ENCODE measurements around the gene MGA. TPM values are rescaled to one million over a fixed set of nuclear protein-coding genes. Genes with fewer than 3 reads are reported as not detected.

The MGA gene
- total and polyA plus RNA-seq, 4 donors: 2.7 to 86.2 (median 14.1) TPM

GRCh38 chr15:41648097-41648496 is 12.1 kb upstream of the MGA start:
- DNase-seq: no peak
- no peak overlapping the region for H3K27ac ChIP-seq (ENCODE audit: low read depth in 1 of 2, low read length in 1 of 2)
- H3K27me3 ChIP-seq (ENCODE audit: control insufficient read depth in 3 of 3, insufficient read depth in 3 of 3, low read length in 2 of 3): no peaks in the 10 kb centered on the region
- H3K4me1 ChIP-seq (ENCODE audit: control insufficient read depth in 5 of 5, insufficient read depth in 5 of 5, low read length in 5 of 5): no peaks in the 10 kb centered on the region
- H3K9me3 ChIP-seq (ENCODE audit: control insufficient read depth in 4 of 4, insufficient read depth in 3 of 4, low read length in 3 of 4): no peaks in the 10 kb centered on the region
- no peaks in the 10 kb centered on the region for H3K36me3 ChIP-seq (ENCODE audit: control insufficient read depth in 4 of 4, insufficient read depth in 4 of 4, low read length in 4 of 4)
- WGBS, 2 donors: 88 to 94% methylated on average over 1 of the region's 1 CpG
- no peak for TF ChIP-seq CTCF (IDR thresholded peaks at IDR 0.05; ENCODE audit: control extremely low read depth, extremely low read depth)
- no peak overlapping the region for H3K4me3 ChIP-seq
- no peak for ATAC-seq (ENCODE audit: insufficient read depth, low FRiP score)
- H3K9ac ChIP-seq (ENCODE audit: insufficient read depth in 1 of 2, low read length in 2 of 2): no peak overlapping the region

DNA sequence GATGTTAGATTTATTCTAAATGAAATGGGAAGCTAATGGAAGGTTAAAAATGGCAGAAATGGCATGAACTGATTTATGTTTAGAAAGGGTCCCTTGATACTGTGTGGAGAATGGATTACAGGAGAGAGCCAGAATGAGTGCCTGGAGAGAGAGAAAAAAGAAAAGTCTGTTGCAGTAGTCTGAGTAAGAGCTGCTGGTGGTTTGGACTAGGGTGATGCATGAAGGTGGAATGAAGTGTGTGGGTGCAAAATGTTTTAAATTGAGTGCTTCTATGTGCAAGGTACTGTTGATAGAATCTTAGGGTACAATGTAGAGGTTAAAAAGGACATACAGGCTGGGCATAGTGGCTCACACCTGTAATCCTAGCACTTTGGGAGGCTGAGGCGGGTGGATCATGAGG is 11.4 kb upstream of the MGA start:
- WGBS, 2 donors: 92 to 100% methylated on average over 1 of the region's 1 CpG
- no peak for DNase-seq
- no peak overlapping the region for H3K27ac ChIP-seq (ENCODE audit: low read depth in 1 of 2, low read length in 1 of 2)

DNA sequence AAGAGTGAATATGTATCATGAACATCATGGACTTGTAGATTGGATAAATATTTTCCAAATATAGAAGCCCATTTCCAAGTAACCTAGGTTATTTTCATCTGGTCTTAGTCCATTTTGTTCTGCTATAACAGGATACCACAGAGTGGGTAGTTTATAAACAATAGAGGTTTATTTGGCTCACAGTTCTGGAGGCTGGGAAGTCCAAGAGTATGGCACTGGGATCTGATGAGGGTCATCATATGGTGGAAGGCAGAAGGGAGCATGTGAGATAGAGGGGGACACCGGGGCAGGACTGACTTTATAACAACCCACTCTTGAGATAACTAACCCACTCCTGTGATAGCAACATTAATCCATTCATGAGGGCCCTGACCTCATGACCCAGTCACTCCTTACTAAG is 9.4 kb upstream of the MGA start:
- H3K9me3 ChIP-seq (ENCODE audit: control insufficient read depth in 4 of 4, insufficient read depth in 3 of 4, low read length in 3 of 4): no peaks in the 10 kb centered on the region
- H3K27me3 ChIP-seq (ENCODE audit: control insufficient read depth in 3 of 3, insufficient read depth in 3 of 3, low read length in 2 of 3): no peaks in the 10 kb centered on the region
- H3K4me1 ChIP-seq (ENCODE audit: control insufficient read depth in 5 of 5, insufficient read depth in 5 of 5, low read length in 5 of 5): no peaks in the 10 kb centered on the region
- 86 to 95% methylated on average over 1 of the region's 1 CpG for WGBS, 2 donors
- no peak for DNase-seq
- no peaks in the 10 kb centered on the region for H3K36me3 ChIP-seq (ENCODE audit: control insufficient read depth in 4 of 4, insufficient read depth in 4 of 4, low read length in 4 of 4)
- no peak for ATAC-seq (ENCODE audit: insufficient read depth, low FRiP score)
- no peak overlapping the region for H3K27ac ChIP-seq (ENCODE audit: low read depth in 1 of 2, low read length in 1 of 2)
- H3K4me3 ChIP-seq: no peak overlapping the region
- TF ChIP-seq CTCF (IDR thresholded peaks at IDR 0.05; ENCODE audit: control extremely low read depth, extremely low read depth): no peak
- no peak overlapping the region for H3K9ac ChIP-seq (ENCODE audit: insufficient read depth in 1 of 2, low read length in 2 of 2)

More for the DNA sequence above, 11.4 kb upstream of the MGA start:
- TF ChIP-seq CTCF (IDR thresholded peaks at IDR 0.05; ENCODE audit: control extremely low read depth, extremely low read depth): no peak
- Histone ChIP-seq H3K4me3 (no peak overlapping the region), H3K36me3 (ENCODE audit: control insufficient read depth in 4 of 4, insufficient read depth in 4 of 4, low read length in 4 of 4) (no peaks in the 10 kb centered on the region), H3K4me1 (ENCODE audit: control insufficient read depth in 5 of 5, insufficient read depth in 5 of 5, low read length in 5 of 5) (no peaks in the 10 kb centered on the region), H3K9ac (ENCODE audit: insufficient read depth in 1 of 2, low read length in 2 of 2) (no peak overlapping the region), H3K27me3 (ENCODE audit: control insufficient read depth in 3 of 3, insufficient read depth in 3 of 3, low read length in 2 of 3) (no peaks in the 10 kb centered on the region), H3K9me3 (ENCODE audit: control insufficient read depth in 4 of 4, insufficient read depth in 3 of 4, low read length in 3 of 4) (no peaks in the 10 kb centered on the region)
- no peak for ATAC-seq (ENCODE audit: insufficient read depth, low FRiP score)

- H3K36me3 ChIP-seq (ENCODE audit: control insufficient read depth in 4 of 4, insufficient read depth in 4 of 4, low read length in 4 of 4): no peaks in the 10 kb centered on the region
- H3K4me1 ChIP-seq (ENCODE audit: control insufficient read depth in 5 of 5, insufficient read depth in 5 of 5, low read length in 5 of 5): no peaks in the 10 kb centered on the region
- H3K9me3 ChIP-seq (ENCODE audit: control insufficient read depth in 4 of 4, insufficient read depth in 3 of 4, low read length in 3 of 4): no peaks in the 10 kb centered on the region
- no peak overlapping the region for H3K27ac ChIP-seq (ENCODE audit: low read depth in 1 of 2, low read length in 1 of 2)
- DNase-seq (no peak), ATAC-seq (ENCODE audit: insufficient read depth, low FRiP score) (no peak)
- no peak for TF ChIP-seq CTCF (IDR thresholded peaks at IDR 0.05; ENCODE audit: control extremely low read depth, extremely low read depth)
- no peak overlapping the region for H3K9ac ChIP-seq (ENCODE audit: insufficient read depth in 1 of 2, low read length in 2 of 2)
- no peaks in the 10 kb centered on the region for H3K27me3 ChIP-seq (ENCODE audit: control insufficient read depth in 3 of 3, insufficient read depth in 3 of 3, low read length in 2 of 3)
- no peak overlapping the region for H3K4me3 ChIP-seq
- 49 to 87% methylated on average over 1 of the region's 1 CpG for WGBS, 2 donors
Observed at GRCh38 chr15:41651373-41651772, 8.8 kb upstream of the MGA start.

All from lung (tissue), 12 donors.